HepG2 (cell line): Measurements from ENCODE around the gene GBE1. TPM values are rescaled to one million over a fixed set of nuclear protein-coding genes. Genes with fewer than 3 reads are reported as not detected.

ENCODE experiments used
- CEBPB ChIP-seq: IDR thresholded peaks from 2 replicates; pipeline ENCODE4 v1.6.1; 2011; ENCODE audit warnings: low read depth, low read length, improper control_type of control experiment, borderline replicate concordance
- ELF1 ChIP-seq: sonication (generic); formaldehyde crosslinking; IDR thresholded peaks from 2 replicates; pipeline ENCODE4 v1.4.0; 2020; ENCODE audit warnings: missing genetic modification reagents
- GZF1 ChIP-seq: sonication (generic); formaldehyde crosslinking; IDR thresholded peaks from 2 replicates; pipeline ENCODE4 v1.5.1; 2020; ENCODE audit warnings: mild to moderate bottlenecking, missing genetic modification reagents
- ISX ChIP-seq: sonication (generic); formaldehyde crosslinking; conservative IDR thresholded peaks from 2 replicates; pipeline ENCODE4 v1.5.0; 2020; ENCODE audit warnings: missing genetic modification reagents
- KLF12 ChIP-seq: sonication (generic); formaldehyde crosslinking; IDR thresholded peaks from 2 replicates; pipeline ENCODE4 v1.4.0; 2020; ENCODE audit warnings: missing genetic modification reagents, borderline replicate concordance
- NR3C1 ChIP-seq: sonication (generic); formaldehyde crosslinking; IDR thresholded peaks from 2 replicates; pipeline ENCODE4 v1.4.0; 2020; ENCODE audit warnings: missing genetic modification reagents
- RFXAP ChIP-seq: sonication (generic); formaldehyde crosslinking; IDR thresholded peaks from 2 replicates; pipeline ENCODE4 v1.4.0; 2020; ENCODE audit warnings: missing genetic modification reagents, borderline replicate concordance
- ZNF256 ChIP-seq: sonication (generic); formaldehyde crosslinking; conservative IDR thresholded peaks from 2 replicates; pipeline ENCODE4 v1.4.0; 2020; ENCODE audit warnings: missing genetic modification reagents
- ZNF644 ChIP-seq: IDR thresholded peaks from 2 replicates; pipeline ENCODE4 v1.6.1; 2016; ENCODE audit warnings: low read depth
- ZNF773 ChIP-seq: sonication (generic); formaldehyde crosslinking; IDR thresholded peaks from 2 replicates; pipeline ENCODE4 v1.4.0; 2020; ENCODE audit warnings: missing genetic modification reagents, borderline replicate concordance
- ZNF879 ChIP-seq: sonication (generic); formaldehyde crosslinking; IDR thresholded peaks from 2 replicates; pipeline ENCODE4 v1.8.1; 2023; ENCODE audit warnings: missing genetic modification reagents
- ZNF891 ChIP-seq: sonication (generic); formaldehyde crosslinking; IDR thresholded peaks from 2 replicates; pipeline ENCODE4 v1.5.0; 2020; ENCODE audit warnings: mild to moderate bottlenecking, missing genetic modification reagents
- polyA plus RNA-seq, 8 experiments: library from polyadenylated mRNA; depleted of rRNA in 3 of 8; stranded (reverse) in 7 of 8; unstranded in 1 of 8; fragments of >200 nt; fragmentation: Illumina TruSeq in 4 of 8; extraction: Trizol in 4 of 8; gene quantifications; 2 replicates each; pipeline versions ENCODE4 v1.2.1 to v1.2.3, GENCODE V29; 2011 to 2016; ENCODE audit warnings: low read depth in 4 of 8, missing spikeins in 1 of 8, mixed read lengths in 1 of 8; ENCODE audit not compliant: insufficient read depth in 1 of 8
- total RNA-seq, 5 experiments: library from RNA; depleted of rRNA; stranded (reverse); fragments of >200 nt; fragmentation: Illumina TruSeq; extraction: Trizol; gene quantifications; 2 replicates each; pipeline ENCODE4 v1.2.3, GENCODE V29; 2016; ENCODE audit warnings: low read depth in 1 of 5
- TF ChIP-seq, protein P1 (sequence below): sonication (generic); formaldehyde crosslinking; IDR thresholded peaks from 2 replicates; pipeline ENCODE4 v1.8.1; 2023; ENCODE audit warnings: mild to moderate bottlenecking, missing genetic modification reagents
- TF ChIP-seq, protein P2 (sequence below): sonication (generic); formaldehyde crosslinking; IDR thresholded peaks from 2 replicates; pipeline ENCODE4 v1.4.0; 2020; ENCODE audit warnings: missing genetic modification reagents; ENCODE audit errors: not compliant biosample characterization
- TF ChIP-seq, protein P3 (sequence below): sonication (generic); IDR thresholded peaks from 2 replicates; pipeline ENCODE4 v1.6.1; 2016; ENCODE audit warnings: low read depth, borderline replicate concordance
- TF ChIP-seq, protein P4 (sequence below), 2 experiments: fragments of 450-650 bp in 1 of 2; sonication (generic) in 1 of 2; formaldehyde crosslinking in 1 of 2; IDR thresholded peaks; 2 replicates each; pipeline versions ENCODE4 v1.6.1 to v1.8.0; 2016 to 2022; ENCODE audit warnings: antibody characterized with exemption in 1 of 2, mild to moderate bottlenecking in 1 of 2, missing genetic modification reagents in 1 of 2
- TF ChIP-seq, protein P5 (sequence below): IDR thresholded peaks from 2 replicates; pipeline ENCODE4 v1.6.1; 2016

GBE1 gene
- total and polyA plus RNA-seq, 2 of the 13 experiments (the other 11 are each of a cell fraction or from before 2014, with no cell fraction given), result 22.9 to 36.1 TPM

DNA sequence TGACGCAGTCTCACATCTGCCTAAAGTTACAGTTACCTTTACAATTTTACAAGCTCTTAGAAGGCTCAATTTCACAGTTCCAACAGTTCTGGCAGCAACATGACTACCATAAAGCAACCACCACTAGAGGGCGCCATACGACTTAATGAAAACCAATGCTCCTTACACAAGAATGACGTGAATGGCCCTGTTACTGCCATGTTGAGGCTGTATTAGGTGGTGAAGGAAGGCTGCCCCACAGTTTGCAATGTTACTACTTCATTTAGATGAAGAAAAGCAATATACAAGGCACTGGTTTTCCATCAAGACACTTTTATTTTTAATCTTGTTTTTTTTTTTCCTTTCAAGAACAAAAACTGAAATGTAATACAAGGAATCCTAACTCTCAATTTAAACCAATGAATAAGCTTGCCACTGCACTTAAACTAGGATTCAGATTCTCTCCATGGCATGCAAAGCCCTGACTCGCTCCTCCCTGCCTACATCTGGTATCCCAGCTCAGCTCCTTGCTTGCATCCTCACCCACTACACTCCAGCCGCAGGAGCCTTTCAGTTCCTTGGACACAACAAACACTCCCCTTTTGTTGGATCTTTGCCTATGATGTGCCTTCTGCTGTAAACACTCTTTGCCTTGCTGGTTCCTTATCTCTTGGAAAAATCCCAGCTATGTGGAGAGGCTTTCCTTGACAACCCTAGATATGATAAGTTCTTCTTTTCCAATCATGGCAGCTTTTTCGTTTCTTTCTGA, 270.7 kb downstream of the GBE1 start (continued):
- TF ChIP-seq, protein P1, sequence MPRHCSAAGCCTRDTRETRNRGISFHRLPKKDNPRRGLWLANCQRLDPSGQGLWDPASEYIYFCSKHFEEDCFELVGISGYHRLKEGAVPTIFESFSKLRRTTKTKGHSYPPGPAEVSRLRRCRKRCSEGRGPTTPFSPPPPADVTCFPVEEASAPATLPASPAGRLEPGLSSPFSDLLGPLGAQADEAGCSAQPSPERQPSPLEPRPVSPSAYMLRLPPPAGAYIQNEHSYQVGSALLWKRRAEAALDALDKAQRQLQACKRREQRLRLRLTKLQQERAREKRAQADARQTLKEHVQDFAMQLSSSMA (CRISPR knock-in tag), result no peak
- no peak for TF ChIP-seq ZNF891 (CRISPR knock-in tag)
- no peak for TF ChIP-seq ZNF773
- no peak for TF ChIP-seq KLF12 (CRISPR knock-in tag)
- no peak for TF ChIP-seq ELF1
- TF ChIP-seq, protein P2, sequence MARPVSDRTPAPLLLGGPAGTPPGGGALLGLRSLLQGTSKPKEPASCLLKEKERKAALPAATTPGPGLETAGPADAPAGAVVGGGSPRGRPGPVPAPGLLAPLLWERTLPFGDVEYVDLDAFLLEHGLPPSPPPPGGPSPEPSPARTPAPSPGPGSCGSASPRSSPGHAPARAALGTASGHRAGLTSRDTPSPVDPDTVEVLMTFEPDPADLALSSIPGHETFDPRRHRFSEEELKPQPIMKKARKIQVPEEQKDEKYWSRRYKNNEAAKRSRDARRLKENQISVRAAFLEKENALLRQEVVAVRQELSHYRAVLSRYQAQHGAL (CRISPR knock-in tag), result no peak
- no peak for TF ChIP-seq ZNF256
- TF ChIP-seq CEBPB, result 0 out of 2 replicates have a peak, but pooled peaks have one; percentile 16
- TF ChIP-seq ISX (CRISPR knock-in tag), result no peak
- TF ChIP-seq RFXAP (CRISPR knock-in tag), result no peak
- TF ChIP-seq GZF1, result no peak
- TF ChIP-seq, protein P3, sequence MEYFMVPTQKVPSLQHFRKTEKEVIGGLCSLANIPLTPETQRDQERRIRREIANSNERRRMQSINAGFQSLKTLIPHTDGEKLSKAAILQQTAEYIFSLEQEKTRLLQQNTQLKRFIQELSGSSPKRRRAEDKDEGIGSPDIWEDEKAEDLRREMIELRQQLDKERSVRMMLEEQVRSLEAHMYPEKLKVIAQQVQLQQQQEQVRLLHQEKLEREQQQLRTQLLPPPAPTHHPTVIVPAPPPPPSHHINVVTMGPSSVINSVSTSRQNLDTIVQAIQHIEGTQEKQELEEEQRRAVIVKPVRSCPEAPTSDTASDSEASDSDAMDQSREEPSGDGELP, result no peak
- TF ChIP-seq NR3C1 (CRISPR knock-in tag), result no peak
- TF ChIP-seq, protein P4, sequence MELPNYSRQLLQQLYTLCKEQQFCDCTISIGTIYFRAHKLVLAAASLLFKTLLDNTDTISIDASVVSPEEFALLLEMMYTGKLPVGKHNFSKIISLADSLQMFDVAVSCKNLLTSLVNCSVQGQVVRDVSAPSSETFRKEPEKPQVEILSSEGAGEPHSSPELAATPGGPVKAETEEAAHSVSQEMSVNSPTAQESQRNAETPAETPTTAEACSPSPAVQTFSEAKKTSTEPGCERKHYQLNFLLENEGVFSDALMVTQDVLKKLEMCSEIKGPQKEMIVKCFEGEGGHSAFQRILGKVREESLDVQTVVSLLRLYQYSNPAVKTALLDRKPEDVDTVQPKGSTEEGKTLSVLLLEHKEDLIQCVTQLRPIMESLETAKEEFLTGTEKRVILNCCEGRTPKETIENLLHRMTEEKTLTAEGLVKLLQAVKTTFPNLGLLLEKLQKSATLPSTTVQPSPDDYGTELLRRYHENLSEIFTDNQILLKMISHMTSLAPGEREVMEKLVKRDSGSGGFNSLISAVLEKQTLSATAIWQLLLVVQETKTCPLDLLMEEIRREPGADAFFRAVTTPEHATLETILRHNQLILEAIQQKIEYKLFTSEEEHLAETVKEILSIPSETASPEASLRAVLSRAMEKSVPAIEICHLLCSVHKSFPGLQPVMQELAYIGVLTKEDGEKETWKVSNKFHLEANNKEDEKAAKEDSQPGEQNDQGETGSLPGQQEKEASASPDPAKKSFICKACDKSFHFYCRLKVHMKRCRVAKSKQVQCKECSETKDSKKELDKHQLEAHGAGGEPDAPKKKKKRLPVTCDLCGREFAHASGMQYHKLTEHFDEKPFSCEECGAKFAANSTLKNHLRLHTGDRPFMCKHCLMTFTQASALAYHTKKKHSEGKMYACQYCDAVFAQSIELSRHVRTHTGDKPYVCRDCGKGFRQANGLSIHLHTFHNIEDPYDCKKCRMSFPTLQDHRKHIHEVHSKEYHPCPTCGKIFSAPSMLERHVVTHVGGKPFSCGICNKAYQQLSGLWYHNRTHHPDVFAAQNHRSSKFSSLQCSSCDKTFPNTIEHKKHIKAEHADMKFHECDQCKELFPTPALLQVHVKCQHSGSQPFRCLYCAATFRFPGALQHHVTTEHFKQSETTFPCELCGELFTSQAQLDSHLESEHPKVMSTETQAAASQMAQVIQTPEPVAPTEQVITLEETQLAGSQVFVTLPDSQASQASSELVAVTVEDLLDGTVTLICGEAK (IDR thresholded peaks at IDR 0.05), result no peak
- TF ChIP-seq, protein P4 (CRISPR knock-in tag; IDR thresholded peaks at IDR 0.05), result no peak
- TF ChIP-seq ZNF879 (CRISPR knock-in tag), result no peak
- peak; percentile 79 for TF ChIP-seq ZNF644 (CRISPR knock-in tag)
- TF ChIP-seq, protein P5, sequence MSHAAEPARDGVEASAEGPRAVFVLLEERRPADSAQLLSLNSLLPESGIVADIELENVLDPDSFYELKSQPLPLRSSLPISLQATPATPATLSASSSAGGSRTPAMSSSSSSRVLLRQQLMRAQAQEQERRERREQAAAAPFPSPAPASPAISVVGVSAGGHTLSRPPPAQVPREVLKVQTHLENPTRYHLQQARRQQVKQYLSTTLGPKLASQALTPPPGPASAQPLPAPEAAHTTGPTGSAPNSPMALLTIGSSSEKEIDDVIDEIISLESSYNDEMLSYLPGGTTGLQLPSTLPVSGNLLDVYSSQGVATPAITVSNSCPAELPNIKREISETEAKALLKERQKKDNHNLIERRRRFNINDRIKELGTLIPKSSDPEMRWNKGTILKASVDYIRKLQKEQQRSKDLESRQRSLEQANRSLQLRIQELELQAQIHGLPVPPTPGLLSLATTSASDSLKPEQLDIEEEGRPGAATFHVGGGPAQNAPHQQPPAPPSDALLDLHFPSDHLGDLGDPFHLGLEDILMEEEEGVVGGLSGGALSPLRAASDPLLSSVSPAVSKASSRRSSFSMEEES, result no peak
